Sciatic nerve (tissue), 2 donors: ENCODE results near the gene THNSL1. TPM values are rescaled to one million over a fixed set of nuclear protein-coding genes. Genes with fewer than 3 reads are reported as not detected.

Experiments used
- ATAC-seq: fragments of 200-7000 bp; cut with Tn5 transposase; one replicate; pipeline ENCODE4 v1.9.1; 2020; ENCODE audit warnings: mild to moderate bottlenecking, moderate library complexity
- DNase-seq: peaks from one replicate; pipeline ENCODE4 v3.0.0-alpha.2; 2020; ENCODE audit warnings: low spot score
- intact Hi-C: fragments of 100-400 bp; cut with DNase I; formaldehyde crosslinking; loops from one replicate; pipeline ENCODE4 v1.14.2; 2022
- total RNA-seq: library from RNA; stranded (reverse); fragmentation: NEBNext Ultra II Directional; extraction: Animal tissue kit (Norgen Biotek cat#: 25700); gene quantifications from one replicate; pipeline ENCODE4 v1.2.1, GENCODE V29; 2021
- donor health status: DM: no; HTN: no; CAD: no.
- donor health status: DM: no; HTN: no; CAD: no.

Gene THNSL1
- total RNA-seq, 1 donor from 2014 or later: 3.0 TPM

DNA sequence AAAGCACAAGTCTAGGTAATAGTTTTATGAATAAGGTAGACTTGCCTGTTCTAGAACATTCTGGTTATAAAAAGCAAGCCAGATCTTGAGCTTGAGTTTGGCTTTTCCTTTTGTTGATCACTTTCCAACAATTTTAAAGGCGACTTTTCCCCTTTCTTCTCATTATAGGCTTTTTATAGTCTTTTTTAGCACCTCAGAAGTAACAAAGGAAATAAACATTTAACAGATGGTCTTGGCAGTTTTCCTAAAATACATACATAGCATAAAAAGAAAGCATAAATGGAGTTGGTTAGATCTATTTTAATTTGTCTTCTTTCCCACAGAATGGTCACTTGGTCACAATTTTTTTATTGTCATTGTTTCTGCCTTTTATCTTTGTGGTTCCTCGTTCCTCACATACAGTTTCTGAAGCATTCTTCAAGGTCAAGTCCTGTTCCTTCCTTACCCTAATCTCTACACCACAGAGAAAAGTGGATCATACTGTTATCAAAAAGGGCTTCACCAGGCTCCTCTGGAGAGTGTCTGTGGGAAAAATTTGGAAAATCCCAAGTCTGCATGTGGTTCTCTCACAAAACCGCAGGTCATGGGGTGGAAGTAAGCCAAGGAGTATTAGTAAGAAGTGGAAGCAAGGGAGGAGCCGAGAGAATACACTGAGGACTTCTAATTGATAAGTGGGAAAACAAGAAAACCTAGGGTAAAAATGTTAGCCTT is 31.3 kb downstream of the THNSL1 start:
- intact Hi-C loops: no loop called here
- DNase-seq: peak; percentile 64
- ATAC-seq: peak; percentile 91

DNA sequence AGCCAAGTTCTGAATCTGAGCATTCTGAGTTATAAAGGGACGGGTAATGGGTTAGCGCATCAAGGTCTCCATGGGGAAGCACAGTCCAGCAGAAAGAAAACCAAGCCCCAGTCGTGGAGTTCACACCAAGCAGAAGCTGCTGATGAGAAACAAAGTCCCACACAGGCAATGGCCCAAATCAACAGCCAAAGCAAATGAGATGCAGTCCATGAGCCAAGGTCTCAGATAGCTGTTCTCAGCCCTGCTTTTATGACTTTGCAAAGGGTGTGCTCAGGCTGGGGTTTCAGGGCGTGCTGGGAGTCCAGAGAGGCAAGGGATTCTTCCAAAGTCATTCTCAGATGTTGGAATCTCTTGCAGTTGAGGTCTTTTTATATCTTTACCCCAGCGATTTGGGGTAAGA is 32.0 kb downstream of the THNSL1 start:
- intact Hi-C loops: no loop called here
- peak; percentile 61 for DNase-seq
- peak; percentile 93 for ATAC-seq

DNA sequence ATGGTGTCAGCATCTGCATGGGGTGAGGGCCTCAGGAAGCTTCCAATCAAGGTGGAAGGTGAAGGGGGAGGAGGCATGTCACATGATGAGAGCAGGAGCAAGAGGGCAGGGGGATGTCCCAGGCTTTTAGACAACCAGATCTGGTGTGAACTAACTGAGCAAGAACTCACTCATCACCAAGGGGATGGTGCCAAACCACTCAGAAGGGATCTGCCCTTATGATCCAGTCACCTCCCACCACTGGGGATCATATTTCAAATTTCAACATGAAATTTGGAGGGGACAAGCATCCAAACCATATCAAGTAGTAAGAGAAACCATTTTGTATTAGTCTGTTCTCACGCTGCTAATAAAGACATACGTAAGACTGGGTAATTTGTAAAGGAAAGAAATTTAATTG is 33.6 kb downstream of the THNSL1 start:
- intact Hi-C loops: no loop called here

DNA sequence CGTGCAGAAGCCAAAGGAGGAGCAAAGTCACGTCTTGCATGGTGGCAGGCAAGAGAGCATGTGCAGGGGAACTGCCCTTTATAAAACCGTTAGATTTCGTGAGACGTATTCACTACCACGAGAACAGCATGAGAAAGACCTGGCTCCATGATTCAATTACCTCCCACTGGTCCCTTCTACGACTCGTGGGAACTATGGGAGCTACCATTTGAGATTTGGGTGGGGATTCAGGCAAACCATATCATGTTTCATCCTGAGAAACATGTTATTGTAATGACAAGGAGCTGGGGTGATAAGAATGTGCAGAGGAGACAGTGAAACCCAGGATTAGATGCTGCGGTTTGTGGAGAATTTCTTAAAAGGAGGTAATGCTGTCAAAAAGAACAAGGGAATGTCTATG is 34.0 kb downstream of the THNSL1 start:
- ATAC-seq: no peak
- intact Hi-C loops: no loop called here

More for the DNA sequence above, 33.6 kb downstream of the THNSL1 start:
- DNase-seq (no peak), ATAC-seq (no peak)

DNA sequence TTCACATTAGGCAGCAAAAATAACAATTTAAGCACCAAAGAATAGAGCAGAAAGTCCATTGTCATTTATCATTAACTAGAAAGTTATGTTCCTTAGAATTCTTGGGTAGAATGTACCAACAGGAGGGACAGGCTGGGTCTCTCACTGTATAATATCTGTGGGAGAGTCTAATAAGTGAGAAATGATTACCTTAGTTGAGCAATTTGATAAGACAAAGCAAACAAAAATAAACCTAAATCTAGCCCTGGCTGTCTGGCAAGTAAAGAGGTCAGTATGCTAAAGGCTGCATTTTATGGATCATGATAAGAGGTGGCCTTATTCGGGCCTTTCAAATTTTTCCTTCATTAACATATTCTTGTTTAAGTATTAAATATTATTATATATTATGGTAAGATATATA is 35.6 kb downstream of the THNSL1 start:
- intact Hi-C loops: no loop called here
- DNase-seq: no peak
- ATAC-seq: no peak

More for the DNA sequence above, 34.0 kb downstream of the THNSL1 start:
- no peak for DNase-seq

DNA sequence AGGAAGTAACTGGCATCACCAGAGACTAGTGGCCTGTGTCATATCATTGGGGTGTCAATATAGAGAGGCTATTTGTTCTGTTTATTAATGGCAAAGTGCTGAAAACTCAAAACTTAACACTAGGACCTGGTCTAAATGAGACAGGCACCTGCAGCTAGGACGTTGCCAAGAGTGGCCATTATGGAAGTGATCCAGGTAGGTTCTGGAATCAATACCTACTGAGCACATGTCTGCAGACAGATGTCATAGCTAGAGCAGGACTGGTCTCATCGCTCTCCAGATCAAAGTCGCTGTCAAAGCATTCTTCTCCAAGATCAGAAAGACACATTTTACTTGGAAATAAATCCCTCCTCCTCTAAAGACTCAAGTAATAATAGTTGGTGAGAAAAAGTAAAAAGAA is 40.3 kb downstream of the THNSL1 start:
- ATAC-seq (no peak), DNase-seq (no peak)
- intact Hi-C loops: no loop called here

DNA sequence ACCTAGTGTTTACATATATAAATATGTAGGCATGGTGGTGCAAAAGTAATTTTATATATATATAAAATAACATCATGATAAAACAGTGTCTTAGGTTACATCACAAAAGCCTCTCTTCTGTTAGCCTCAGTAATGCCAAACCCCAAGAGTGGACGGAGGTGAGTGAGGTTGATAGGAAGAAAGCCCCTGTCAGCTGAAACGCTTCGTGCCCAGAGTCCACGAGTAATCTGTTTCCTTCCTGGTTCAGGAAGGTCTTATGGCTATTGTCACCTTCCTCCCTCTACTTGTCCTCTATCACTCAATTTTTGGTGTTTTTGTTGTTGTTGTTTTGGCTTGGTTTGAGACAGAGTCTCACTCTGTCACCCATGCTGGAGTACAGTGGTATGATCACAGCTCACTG is 41.5 kb downstream of the THNSL1 start:
- ATAC-seq: no peak
- no peak for DNase-seq
- intact Hi-C loops: no loop called here

DNA sequence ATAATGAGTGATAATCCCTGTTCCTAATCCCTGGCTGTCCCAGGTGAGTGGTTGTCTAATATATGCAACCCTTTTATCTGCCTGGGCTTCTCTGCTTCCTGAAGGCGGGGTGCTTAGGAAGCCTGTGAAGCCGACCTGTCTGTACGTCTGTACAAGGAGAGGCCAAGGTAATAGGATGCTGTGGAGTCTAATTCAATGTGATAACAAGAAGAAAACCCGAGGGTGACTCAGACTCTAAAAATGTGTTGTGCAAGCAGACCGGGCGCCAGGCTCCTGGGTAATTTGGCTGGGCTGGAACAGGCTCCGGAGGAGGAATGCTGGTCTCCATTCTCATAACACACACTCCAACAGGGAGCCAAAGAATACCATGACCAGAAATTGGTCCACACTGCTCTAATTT is 43.6 kb downstream of the THNSL1 start:
- intact Hi-C loops: no loop called here
- DNase-seq: peak; percentile 78
- ATAC-seq: peak; percentile 91

DNA sequence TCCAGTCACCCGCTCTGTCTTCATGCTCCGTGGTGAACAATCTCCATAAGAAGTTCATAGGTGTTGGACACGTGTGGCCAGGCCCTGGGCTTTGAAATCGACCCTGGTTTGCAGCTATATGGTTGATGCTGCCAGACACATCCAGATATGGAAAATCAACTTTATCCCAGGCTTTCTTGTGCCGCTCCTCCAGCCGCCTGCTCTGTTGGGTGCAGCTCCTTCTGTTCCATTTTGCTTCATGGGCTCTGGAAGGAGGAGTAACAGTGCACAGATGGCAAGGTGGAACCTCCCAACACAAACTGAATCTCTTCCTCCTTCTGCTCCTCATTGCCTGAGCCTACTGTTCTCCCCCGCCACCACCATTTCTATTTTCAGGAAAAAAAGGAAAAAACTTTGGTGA is 44.7 kb downstream of the THNSL1 start:
- no peak for DNase-seq
- intact Hi-C loops: no loop called here
- ATAC-seq: no peak

DNA sequence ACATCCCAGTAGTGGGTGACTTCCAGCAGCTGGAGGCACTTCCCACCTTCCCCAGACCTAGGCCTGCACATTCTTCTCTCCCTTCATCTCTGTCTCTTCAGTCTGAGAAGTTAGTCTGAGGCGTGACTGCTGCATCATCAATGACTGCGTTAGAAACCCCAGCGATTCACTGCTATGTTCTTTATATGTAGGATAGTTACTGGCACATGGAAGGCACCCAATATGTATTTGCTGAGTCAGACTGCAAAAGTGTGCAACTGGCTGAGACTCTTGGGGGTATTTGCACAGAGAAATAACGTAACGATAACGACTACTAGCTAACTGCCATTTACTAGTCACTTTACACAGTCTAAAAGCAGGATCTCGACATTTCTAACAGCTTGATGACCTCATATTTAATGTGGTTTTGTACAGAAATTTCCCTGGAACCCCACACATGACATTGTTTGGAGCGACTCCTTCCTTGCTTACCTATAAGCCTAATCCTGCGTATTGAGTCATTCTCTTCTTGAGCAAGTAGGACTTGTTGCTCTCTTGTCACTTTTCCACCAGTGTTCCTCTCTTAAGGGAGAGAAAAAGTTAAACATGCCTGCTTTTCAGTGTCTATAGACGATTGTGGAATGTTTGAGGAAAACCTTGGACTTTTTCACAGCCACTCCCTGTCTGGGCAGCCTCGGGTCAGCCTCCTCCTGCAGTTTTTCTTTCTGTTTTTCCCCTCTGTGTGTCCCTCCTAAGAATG is 45.5 kb downstream of the THNSL1 start:
- intact Hi-C loops: no loop called here
- DNase-seq: no peak
- no peak for ATAC-seq

DNA sequence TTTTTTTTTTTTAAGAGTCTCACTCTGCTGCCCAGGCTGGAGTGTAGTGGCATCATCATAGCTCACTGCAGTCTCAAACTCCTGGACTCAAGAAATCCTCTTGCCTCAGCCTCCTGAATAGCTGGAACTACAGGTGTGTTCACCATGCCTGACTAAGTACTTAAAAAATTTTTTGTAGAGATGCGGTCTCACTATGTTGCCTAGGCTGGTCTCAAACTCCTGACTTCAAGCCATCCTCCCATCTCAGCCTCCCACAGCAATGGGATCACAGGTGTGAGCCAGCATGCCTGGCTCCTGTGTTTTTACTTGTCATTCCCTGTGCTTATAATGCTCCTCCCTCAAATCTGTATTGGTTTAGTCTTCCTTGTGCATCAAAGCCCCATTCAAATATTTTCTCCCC is 46.7 kb downstream of the THNSL1 start:
- no peak for ATAC-seq
- DNase-seq: no peak
- intact Hi-C loops: no loop called here

DNA sequence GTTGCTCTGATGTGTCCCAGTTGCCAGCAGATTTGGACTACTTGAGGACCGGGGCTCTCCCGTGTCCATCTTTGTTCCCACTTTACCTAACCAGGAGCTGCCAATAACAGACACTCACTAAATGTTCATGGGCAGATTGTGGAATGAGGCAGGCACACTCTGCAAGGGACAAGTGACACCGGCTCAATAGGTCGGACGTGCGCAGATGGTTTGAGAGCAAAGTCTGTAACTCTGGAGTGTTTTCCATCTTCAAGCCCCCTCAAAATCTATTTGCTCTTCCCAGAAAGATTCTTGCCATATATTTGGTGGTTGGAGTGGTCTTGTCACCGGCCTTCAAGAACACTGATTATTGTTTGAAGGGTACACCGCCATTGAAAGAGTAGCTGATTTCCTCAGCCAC is 47.2 kb downstream of the THNSL1 start:
- intact Hi-C loops: no loop called here
- ATAC-seq (no peak), DNase-seq (no peak)

DNA sequence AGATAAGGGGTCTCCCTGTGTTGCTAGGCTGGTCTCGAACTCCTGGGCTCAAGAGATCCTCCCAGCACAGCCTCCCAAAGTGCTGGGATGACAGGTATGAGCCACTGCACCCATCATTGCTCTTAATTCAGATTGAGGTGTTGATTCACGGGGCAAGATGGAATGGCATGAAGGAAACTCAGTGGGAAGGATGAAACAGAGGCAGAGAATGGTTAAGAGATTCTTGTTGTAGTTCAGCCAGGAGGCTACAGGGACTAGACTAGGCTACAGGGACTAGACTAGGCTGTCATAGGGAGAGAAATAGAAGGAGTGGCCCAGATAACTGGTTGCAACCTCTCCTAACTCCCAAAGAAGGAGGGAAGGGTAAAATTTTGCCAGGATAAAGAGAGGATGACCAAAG is 48.0 kb downstream of the THNSL1 start:
- intact Hi-C loops: no loop called here
- ATAC-seq (no peak), DNase-seq (no peak)

DNA sequence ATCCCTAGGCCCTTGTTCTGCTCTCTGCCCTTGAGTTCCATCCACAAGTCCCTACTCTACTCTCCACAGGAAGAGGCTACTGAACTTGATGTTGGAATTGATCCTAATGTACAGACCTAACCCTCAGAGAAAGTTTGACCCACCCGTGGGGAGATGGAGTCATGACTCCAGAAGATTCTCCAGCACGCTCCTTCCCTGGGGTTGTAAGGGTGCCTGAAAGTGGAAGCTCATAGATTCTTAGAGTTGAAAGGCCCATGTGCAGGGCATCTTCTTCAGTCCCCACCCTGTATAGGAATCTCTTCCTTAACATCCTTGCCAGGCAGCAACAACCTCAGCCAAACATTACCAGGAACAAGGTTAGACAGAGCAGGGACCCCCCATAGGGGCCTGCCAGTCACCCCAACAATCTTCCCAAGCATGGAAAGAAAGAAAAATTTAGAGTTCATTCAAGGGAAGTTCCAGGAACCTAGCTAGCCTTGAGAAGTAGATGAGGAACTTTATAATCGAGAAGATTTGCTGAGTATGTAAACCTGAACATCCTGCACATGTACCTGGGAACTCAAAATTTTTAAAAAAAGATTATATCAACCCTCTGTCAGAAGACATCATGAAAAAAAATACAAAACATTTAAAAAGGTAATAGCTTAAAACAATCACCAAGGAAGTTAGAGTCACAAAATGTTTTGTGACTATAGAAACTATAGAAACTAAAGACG is 49.5 kb downstream of the THNSL1 start:
- DNase-seq: no peak
- intact Hi-C loops: no loop called here
- no peak for ATAC-seq

DNA sequence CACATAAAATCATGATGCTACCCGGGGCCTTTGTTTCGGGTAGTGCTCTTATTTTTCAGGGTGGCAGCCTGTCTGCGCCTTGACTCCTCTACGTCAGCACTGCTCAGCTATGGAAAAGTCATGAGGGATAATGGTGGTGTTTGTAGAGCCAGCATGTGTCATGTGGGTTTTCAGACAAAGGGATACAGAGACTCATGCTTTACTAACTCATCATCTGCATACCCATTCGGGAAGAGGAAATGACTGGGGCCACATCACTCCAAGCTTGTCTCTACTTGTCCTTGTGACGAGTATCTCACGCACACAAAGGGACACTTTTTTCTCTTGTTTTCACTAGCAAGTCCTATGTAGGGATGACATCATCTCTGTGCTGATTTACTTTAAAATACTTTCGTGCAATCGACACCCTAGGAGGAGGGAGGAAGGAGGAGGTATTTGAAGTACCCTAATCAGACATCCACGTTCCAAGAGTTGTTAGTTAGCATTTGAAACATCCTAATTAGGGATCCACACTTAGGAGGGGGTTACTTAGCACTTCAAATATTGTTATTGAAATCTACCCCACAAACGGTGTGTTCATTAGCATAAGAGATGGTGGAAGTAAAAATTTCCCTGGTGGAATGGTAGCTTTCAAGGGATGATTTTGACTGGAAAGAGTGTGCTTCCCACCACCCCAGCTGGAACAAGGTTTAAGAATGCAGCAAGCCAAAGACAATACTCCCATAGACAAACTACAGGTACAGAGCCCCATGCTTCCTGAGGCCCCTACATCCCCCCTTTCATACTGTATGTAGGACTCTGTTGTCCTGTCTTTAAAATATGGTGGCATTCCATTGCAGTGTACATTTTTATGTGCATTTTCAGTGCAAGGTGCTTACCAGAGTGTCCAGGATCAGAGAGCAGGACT is 52.0 kb downstream of the THNSL1 start:
- DNase-seq (no peak), ATAC-seq (no peak)
- intact Hi-C loops: no loop called here

DNA sequence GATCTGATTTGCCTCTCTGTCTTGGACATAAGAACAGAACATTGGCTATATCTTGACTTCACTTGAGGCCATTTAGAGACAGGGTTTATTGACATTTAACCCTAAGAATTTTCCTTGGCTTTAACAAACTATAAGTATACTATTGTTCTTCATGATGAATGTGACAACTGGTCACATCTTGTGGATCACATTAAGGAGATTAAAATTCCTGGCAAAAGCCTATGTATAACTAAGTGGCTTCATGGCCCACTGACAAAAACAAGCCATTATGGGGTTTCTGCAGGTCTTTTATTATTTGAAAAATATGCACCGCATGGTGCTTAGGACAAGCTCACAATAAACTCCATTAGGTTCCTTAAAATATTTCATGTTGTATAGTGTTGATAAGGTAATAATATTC is 54.8 kb downstream of the THNSL1 start:
- intact Hi-C loops: no loop called here
- DNase-seq (no peak), ATAC-seq (no peak)

DNA sequence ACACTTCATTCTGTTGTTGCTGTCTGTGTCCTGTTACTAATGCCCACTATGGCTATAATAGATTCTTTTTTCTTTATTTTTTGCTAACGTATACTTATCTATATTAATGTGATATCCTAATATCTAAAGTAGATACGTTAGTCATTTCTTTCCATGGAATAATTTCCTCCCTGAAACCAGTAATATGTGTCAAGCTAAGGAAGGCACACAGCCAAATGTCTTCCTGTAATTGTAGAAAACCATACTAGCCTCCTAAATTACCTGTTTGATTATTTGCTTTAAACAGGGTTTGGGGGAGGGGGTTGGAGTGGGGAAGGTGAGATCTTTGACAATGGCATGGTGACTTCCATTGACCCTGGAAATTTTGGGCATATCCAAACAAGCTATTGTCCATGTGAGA is 56.4 kb downstream of the THNSL1 start:
- DNase-seq (no peak), ATAC-seq (no peak)
- intact Hi-C loops: no loop called here

DNA sequence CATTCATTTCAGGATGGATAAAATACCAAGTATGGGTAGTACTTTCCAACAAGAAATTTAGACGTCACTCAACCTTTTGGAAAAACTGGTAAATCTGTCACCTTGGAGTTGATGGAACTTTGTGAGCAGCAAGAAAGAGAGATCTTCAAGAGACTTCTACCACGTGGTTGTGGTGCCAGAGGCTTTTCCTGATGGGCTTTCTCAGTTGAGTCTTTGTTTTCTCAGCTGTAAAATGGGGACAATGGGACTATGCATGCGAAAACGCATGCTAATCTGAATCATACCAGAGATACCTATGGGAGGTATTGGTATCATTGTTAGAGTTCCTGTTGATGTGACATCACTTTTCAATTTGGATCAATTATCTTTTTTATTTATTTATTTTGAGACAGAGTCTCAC is 59.4 kb downstream of the THNSL1 start:
- intact Hi-C loops: no loop called here
- DNase-seq: no peak
- no peak for ATAC-seq
